Measurements from ENCODE around the gene SLC25A47.
"Not testable (repeated sequence)": the region's sequence is repeated elsewhere in the genome, so short reads cannot be mapped to it uniquely, and the experiment has no call there.

SLC25A47 gene

DNA sequence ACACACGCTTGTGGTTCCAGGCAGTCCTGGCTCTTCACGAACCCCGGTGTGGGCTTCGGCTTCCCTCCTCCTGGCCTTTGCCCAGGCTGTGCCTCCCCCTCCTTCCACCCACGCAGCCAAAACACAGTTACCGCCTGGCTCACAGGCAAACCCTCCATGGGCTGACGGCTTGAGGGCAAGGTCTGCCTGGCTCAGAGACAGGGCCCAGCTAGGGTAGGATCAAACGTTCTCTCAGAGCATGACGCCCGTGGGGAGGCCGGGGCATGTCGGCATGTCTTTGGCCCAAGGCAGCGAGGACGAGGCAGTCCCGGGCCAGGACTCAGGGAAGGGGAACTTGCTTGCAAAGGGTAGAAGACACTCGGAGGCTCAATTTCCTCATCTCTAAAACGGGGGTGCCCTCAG, 2.1 kb downstream of the SLC25A47 start:
- DNase-seq (ENCODE audit: low spot score), result no peak

DNA sequence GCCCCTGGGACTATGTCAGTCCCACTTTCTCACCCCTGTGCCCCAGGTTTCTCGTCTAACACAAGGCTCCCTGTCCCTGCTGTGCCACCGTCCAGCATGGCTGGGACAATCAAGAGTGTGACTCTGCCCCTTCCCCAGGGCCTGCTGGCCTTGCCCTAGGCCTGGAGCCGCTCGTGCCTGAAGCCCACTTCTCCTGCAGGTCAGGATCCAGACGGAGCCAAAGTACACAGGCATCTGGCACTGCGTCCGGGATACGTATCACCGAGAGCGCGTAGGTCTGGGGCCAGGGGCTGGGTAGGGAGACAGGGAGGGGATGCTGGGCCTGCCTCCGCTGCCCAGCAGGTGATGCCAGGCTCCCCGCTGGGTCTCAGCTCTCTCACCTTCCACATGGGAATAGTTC, 2.8 kb downstream of the SLC25A47 start:
- DNase-seq (ENCODE audit: low spot score), result no peak

DNA sequence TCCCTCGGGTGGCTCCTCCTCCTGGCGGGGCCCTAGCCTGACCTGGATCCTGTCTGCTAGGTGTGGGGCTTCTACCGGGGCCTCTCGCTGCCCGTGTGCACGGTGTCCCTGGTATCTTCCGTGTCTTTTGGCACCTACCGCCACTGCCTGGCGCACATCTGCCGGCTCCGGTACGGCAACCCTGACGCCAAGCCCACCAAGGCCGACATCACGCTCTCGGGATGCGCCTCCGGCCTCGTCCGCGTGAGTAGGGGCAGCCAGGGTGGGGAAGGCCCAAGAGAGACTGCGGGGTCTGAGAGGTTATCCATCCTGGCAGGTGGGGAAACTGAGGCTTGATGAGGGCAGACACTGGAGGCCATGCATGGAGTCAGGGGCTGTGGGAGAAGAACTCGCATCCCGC, 4.0 kb downstream of the SLC25A47 start:
- DNase-seq (ENCODE audit: low spot score), result no peak

DNA sequence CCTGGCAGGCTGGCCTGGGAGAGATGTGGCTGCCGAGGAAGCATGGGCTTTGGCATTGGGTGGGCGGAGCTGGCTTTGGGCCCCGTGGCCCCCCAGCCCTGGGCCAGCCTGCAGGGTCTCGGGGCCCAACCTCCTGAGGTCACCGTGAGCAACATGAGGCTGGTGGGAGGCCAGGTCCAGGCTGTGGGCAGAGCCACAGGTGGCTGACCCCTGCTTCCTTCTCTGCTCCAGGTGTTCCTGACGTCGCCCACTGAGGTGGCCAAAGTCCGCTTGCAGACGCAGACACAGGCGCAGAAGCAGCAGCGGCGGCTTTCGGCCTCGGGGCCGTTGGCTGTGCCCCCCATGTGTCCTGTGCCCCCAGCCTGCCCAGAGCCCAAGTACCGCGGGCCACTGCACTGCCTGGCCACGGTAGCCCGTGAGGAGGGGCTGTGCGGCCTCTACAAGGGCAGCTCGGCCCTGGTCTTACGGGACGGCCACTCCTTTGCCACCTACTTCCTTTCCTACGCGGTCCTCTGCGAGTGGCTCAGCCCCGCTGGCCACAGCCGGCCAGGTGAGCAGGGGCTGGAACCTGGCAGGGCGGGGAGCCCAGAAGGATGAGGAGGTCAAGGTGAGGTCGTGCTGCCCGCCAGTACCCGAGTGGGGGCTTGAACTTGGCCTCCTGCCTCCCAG, 5.5 kb downstream of the SLC25A47 start:
- DNase-seq (ENCODE audit: low spot score), result no peak

DNA sequence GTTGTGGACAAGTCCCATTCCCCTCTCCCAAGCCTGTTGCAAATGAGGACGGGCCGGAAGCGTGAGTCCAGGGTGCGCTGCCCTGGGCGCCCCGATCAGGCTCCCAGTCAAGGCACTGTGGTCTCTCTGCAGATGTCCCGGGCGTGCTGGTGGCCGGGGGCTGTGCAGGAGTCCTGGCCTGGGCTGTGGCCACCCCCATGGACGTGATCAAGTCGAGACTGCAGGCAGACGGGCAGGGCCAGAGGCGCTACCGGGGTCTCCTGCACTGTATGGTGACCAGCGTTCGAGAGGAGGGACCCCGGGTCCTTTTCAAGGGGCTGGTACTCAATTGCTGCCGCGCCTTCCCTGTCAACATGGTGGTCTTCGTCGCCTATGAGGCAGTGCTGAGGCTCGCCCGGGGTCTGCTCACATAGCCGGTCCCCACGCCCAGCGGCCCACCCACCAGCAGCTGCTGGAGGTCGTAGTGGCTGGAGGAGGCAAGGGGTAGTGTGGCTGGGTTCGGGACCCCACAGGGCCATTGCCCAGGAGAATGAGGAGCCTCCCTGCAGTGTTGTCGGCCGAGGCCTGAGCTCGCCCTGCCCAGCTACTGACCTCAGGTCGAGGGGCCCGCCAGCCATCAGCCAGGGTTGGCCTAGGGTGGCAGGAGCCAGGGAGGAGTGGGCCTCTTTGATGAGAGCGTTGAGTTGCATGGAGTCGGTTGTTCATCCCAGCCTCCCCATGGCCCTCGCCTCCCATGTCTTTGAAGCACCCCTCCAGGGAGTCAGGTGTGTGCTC, 6.3 kb downstream of the SLC25A47 start:
- DNase-seq (ENCODE audit: low spot score), result no peak

DNA sequence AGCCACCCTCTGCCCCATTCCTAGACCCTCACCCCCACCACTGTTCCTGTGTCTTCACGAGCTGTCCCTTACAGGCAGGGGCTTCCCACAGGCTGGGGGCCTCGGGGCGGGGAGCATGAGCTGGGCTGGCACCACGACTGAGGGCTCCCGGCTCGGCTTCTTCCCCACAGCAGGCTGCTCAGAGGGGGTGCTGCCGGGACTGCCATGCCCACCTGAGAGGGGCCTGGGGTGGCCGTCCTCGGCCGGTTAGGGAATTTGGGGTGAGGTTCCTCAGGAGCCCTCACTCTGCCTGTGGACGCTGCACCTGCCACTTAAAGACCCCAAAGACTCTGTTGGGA, 6.8 kb downstream of the SLC25A47 start:
- DNase-seq (ENCODE audit: low spot score), result no peak

DNA sequence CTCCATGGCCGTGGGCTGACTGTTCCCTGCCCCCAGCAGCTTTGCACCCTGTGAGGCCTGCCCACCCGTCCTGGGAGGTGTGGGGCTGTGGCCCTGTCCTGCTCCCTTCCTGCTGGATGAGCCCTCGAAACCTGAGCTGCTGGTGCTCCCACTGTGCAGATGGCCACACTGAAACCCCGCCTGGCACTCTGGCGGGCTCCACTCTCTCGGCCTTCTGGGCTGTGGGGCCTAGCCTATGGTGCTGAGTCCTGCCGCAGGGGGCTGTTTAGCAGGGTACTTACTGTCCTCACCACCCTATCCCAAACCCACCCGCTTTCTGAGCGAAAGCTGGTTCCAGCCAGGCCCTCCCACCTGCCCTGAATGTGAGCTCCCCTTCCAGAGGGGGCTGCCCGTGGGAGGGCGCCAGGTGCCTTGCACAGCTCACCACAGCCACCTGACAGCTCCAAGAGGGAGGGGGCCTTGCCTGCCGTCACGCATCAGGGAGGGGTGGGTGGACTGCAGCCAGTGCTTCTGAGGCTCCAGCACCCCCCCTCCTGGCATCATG, 7.3 kb downstream of the SLC25A47 start:
- DNase-seq (ENCODE audit: low spot score), result no peak

DNA sequence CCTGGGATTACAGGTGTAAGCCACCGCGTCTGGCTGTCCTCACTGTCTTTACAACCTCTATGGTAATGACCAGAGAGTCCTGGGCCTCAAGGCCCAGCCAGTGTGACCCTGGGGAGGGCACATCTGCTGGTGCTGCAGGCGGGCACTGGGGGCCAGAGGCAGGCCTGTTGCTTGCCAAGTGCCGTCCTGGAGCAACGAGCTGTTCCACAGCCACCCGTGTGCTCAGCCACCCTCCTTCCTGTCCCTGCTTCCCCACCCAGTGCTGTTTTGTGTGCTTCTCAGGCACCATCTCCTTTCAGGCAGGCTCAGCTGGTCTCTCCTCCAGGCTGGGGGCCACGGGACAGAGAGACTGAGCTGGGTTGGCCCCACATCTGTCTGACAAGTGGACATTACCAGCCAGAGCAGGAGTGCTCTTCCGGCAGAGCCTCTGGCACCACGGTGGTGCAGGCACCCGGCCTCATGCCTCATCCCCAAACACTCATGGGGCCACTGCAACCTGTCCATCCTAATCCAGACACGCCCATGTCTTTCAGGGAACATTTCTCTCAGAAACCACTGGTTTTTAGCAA, 9.0 kb downstream of the SLC25A47 start:
- DNase-seq (ENCODE audit: low spot score), result no peak

DNA sequence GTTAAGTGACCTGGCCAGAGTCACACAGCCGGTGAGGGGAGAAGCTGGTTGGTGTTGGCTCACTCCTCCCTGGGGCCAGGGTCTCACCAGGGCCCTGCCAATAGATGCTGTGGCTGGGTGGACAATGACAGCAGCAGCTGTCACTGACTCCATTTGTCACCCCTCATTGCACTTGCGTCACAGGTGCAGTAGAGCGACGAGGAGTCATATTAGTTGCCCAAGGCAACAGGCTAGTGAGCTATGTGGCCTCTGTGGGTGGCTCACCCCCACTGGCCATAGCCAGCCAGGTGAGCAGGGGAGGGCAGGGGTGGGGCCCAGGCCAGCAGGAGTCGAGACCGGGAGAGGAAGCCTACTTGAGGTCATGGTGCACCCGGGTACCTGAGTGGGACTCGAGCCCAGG, 9.7 kb downstream of the SLC25A47 start:
- no peak for DNase-seq (ENCODE audit: low spot score)

DNA sequence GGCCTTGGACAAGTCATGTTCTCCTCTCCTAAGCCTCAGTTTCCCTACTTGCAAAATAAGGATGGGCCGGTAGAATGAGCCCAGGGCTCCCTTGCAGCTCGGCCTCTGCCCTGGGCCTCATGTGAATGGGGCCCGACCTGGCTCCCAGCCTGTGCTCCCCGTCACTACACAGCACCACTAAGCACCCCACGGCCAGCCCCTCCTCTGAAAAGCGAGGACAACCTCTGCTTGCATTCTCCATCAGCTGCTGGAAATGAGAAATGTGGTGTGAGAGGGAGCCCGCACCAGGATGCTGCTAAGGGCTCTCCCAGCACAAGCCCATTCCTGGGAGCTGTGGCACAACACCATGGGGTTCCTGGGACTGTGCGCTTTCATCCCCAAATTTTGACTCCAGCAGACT, 10.2 kb downstream of the SLC25A47 start:
- DNase-seq (ENCODE audit: low spot score), result no peak

DNA sequence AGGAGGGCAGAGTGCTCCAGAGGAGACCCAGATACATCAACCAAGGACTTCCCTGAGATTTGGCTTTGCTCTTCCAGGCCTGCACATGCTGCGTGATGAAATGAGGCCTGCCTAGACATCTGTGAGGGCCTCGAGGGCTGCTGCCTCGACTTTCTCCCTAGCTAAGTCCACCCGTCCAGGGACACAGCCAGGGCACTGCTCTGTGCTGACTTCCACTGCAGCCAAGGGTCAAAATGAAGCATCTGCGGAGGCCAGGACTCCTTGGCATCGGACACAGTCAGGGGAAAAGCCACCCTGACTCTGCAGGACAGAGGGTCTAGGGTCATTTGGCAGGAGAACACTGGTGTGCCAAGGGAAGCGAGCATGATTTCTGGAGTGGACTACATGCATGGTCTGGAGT, 10.7 kb downstream of the SLC25A47 start:
- DNase-seq (ENCODE audit: low spot score), result no peak

DNA sequence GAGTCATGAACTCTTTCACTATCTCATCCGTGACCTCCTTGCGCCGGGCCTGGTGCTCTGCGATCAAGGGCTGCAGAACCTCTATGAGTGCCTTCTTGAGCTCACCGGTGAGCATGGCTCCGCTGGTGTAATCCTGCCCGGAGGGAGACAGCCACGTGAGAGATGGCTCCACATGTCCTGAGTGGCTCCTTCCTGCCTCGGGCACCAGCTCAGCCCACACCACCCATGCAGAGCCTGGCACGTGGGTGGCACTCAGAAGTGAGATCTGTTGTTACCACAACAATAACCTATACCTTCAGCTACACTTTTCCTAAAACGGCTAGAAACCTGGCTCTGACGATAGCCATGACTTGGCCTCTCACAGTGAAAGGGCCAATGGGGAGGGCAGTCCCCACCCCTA, 11.8 kb downstream of the SLC25A47 start:
- DNase-seq (ENCODE audit: low spot score), result no peak

DNA sequence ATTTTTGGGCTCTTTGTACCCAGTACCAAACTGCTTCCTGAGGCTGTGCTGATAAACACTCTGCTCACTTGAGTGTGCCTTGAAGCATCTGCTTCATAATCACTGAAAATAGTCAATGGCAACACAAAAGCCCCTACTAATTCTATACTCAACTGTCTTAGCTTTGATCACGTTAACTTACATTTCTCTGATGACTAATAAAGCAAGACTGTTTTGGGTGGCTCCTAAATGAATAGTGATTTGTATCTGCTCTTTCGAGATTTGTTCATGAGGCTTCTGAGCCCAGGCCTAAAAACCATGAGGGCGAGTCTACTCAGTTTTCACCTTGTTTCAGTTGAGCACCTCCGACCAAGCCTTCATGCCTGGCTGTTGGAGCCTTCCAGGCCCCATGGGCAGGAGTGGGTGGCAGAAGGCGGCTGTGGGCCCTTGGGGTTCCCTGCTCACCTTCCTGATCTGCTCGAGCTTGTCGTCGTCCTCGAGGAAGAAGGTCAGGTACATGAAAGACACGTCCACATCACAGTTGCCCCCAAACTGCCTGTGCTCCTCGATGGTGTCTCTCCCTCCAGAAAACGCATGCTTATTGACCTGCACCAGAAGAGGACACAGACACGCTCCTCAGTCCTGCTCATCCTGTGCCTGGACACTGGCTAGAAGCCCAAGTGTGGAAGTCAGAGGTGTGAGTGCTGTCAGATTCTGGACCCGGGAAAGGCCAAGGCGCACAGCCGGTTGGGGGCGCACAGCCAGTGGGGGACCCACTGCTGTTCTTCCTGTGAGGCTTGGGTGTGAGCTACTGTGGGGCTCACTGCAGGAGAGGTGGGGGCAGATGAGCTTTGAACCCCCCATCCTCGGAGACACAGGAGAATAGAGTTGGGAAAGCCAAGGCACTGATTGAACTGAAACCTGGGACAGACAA, 13.7 kb downstream of the SLC25A47 start:
- no peak for DNase-seq (ENCODE audit: low spot score)

DNA sequence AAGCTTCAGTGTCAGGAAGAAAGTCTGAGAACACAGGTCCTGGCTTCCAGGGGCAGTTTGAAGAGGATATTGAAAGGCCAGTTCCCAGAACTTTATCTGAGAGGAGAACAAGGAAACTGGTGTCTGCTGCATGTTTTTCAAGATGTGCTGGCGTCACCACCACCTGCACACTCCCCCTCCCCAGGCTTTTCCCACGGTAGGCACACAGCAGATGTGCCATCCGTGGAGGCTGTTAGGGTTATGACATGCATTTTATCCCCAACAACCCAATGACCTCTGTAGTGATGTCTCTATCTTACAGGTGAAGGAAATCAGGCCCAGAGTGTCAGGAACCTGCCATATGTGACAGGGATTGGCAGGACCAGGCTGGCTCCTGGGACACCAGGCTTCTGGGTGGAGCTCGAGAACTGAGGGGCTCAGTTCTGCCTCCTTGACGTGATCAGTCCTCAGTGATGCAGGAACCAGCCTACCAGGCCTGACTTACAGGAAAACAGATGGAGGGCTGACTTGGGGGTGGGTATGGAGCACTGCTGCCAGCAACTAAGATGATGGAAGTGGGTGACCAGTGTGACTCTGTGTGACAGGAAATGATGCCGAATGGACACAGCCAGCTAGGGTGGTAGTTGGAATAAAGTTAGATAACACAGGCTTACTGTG, 16.8 kb downstream of the SLC25A47 start:
- DNase-seq (ENCODE audit: low spot score), result no peak

DNA sequence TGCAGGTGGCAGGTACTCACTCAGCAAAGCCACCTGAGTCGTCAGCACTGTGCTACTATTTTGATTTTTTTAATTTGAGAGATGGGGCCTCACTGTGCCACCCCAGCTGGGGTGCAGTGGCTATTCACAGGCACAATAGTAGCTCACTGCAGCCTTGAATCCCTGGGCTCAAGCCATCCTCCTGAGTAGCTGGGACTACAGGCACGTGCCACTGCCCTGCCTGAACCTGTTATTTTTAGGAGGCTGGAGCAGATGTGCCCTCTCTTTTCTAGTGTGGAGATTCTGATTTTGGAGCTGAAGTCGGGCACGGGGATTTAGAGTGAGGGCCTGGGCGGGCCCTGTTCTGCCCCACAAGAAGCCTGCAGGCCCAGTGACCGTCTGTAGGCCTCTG, 17.3 kb downstream of the SLC25A47 start:
- no peak for DNase-seq (ENCODE audit: low spot score)

DNA sequence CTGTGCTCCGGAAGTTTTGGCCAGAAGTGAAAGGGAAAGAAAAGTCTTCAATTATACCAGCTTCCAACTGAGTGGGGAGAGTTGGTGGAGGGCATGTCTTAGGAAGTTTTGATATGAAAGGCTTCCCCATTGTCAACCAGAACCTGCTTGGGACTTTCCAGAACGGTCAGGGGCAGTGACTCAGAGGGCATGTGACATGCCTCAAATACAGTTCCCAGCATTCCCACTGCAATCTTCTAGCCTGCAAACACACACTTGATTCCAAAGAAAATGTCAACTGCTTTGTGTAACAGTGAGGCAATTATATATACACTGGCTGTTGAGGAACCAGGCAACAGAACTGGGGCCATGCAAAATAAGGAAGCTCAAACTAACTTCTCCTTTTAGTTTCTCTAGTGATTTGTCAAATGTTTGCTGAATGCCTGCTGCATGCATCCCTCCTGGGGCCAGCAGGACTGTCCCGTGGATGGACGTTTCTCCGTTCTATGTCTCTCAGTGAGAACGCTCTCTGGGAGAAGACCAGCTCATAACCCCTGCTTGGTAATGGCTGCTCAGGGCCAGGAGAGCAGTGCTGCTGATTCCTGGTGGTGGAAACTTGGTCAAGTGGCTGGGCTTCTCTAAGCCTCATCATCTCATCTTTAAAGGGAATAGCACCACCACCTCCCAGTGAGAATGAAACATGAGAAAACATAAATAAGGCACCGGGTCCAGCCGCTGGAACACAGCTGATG, 18.3 kb downstream of the SLC25A47 start:
- DNase-seq (ENCODE audit: low spot score), result peak; percentile 34

DNA sequence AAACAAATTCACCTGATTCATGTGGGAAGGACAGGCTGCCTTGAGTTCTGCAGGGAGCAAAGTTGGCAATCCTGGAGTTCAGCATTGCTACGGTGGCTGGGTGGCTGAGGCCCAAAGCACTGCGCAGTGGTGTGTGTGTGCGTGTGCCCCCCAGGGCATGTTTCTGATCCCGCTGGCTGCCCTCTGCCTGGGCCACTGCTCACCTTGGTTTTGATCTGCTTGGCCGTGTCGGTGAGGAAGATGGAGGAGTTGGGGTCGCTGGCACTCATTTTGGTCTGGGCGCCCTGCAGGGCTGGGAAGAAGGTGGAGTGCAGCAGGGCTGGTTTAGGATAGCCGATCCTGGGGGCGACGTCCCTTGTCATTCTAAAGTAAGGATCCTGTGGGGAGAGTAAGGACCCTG, 19.1 kb downstream of the SLC25A47 start:
- DNase-seq (ENCODE audit: low spot score), result no peak

DNA sequence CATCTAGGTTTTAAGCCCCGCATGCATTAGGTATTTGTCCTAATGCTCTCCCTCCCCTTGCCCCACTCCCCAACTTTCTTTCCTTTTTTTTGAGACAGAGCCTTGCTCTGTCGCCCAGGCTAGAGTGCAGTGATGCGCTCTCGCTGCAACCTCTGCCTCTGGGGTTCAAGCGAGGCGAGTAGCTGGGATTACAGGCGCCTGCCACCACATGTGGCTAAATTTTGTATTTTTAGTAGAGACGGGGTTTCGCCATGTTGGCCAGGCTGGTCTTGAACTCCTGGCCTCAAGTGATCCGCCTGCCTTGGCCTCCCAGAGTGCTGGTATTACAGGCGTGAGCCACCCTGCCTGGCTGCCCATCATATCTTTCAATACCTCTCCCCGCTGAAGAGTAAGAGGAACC, 19.7 kb downstream of the SLC25A47 start:
- not testable (repeated sequence) for DNase-seq (ENCODE audit: low spot score)

DNA sequence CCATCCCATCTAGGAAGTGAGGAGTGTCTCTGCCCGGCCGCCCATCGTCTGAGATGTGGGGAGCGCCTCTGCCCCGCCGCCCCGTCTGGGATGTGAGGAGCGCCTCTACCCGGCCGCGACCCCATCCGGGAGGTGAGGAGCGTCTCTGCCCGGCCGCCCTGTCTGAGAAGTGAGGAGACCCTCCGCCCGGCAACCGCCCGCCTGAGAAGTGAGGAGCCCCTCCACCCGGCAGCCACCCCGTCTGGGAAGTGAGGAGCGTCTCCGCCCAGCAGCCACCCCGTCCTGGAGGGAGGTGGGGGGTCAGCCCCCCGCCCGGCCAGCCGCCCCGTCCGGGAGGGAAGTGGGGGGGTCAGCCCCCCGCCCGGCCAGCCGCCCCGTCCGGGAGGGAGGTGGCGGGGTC, 21.5 kb downstream of the SLC25A47 start:
- not testable (repeated sequence) for DNase-seq (ENCODE audit: low spot score)

DNA sequence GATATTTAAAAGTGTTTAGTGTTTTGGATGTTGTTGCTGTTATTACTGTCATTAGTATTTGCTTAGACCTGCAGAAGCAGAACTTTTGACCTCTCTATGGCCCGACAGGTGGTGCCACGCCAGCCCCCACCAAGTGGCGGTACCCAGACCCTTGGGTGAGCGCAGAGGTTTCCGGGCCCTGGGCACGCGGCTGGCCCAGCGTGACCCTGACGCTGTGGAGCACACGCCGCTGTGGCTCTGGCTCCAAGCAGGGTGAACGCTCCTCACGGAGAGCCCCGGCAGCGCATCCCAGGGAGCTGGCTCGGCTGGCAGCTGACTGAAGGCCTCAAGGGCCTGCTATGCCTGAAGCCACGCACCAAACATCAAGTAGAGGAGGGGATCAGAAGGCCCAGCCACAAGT, 22.6 kb downstream of the SLC25A47 start:
- DNase-seq (ENCODE audit: low spot score), result no peak

Data from RKO (cell line).